K562 (cell line): ENCODE results near the gene SLC35A2. TPM values are rescaled to one million over a fixed set of nuclear protein-coding genes. Genes with fewer than 3 reads are reported as not detected.
A peak's percentile ranks its signal among the peaks of the same experiment; 100 is the strongest.

Experiments used
- ESRRA ChIP-seq: fragments of 450-650 bp; IDR thresholded peaks from 2 replicates; pipeline ENCODE4 v1.6.1; 2014; ENCODE audit warnings: low read depth, mild to moderate bottlenecking, moderate library complexity, borderline replicate concordance
- GTF2F1 ChIP-seq: IDR thresholded peaks from 2 replicates; pipeline ENCODE4 v1.6.1; 2011; ENCODE audit warnings: low read depth, low read length, improper control_type of control experiment
- HINFP ChIP-seq: fragments of 450-650 bp; conservative IDR thresholded peaks from 2 replicates; pipeline ENCODE4 v1.6.1; 2016; ENCODE audit warnings: missing genetic modification characterization, low read depth, mild to moderate bottlenecking, control low read depth, missing compliant biosample characterization
- MTA1 ChIP-seq: fragments of 450-650 bp; IDR thresholded peaks from 2 replicates; pipeline ENCODE4 v1.6.1; 2017; ENCODE audit warnings: borderline replicate concordance
- NR2C1 ChIP-seq, 2 experiments: fragments of 450-650 bp; IDR thresholded peaks; 2 replicates each; pipeline ENCODE4 v1.6.1; 2017; ENCODE audit warnings: mild to moderate bottlenecking in 2 of 2, antibody characterized with exemption in 1 of 2, inconsistent platforms in 1 of 2, missing compliant biosample characterization in 1 of 2, missing genetic modification characterization in 1 of 2
- PHF20 ChIP-seq: fragments of 450-650 bp; IDR thresholded peaks from 2 replicates; pipeline ENCODE4 v1.6.1; 2018; ENCODE audit not compliant: partially characterized antibody
- SAFB ChIP-seq: fragments of 200-400 bp; formaldehyde crosslinking; IDR thresholded peaks from 2 replicates; pipeline ENCODE4 v1.6.1; 2017; ENCODE audit warnings: low read depth, low read length, borderline replicate concordance
- ZFX ChIP-seq: sonication (generic); formaldehyde crosslinking; IDR thresholded peaks from 2 replicates; pipeline ENCODE4 v1.8.0; 2022; ENCODE audit warnings: mild to moderate bottlenecking, missing genetic modification reagents, moderate library complexity
- ZNF280B ChIP-seq: fragments of 250-450 bp; sonication (Bioruptor Pico); IDR thresholded peaks from 2 replicates; pipeline ENCODE4 v1.5.1; 2021; ENCODE audit warnings: mild to moderate bottlenecking
- ZNF583 ChIP-seq: fragments of 250-450 bp; sonication (Bioruptor Pico); IDR thresholded peaks from 2 replicates; pipeline ENCODE4 v1.4.0; 2020
- polyA plus RNA-seq, 8 experiments: library from polyadenylated mRNA; depleted of rRNA in 4 of 8; stranded (reverse) in 5 of 8; unstranded in 3 of 8; fragments of >200 nt; fragmentation: Nextera tagmentation in 2 of 8; fragmentation: Illumina TruSeq in 1 of 8; extraction: Ambion mirVana in 2 of 8; extraction: Trizol in 1 of 8; gene quantifications; 2 replicates each; pipeline versions ENCODE4 v1.2.1 to v1.2.3, GENCODE V29; 2011 to 2014; ENCODE audit warnings: inconsistent platforms in 1 of 8, missing spikeins in 1 of 8
- total RNA-seq, 7 experiments: library from RNA; depleted of rRNA in 6 of 7; stranded (reverse); fragments of >200 nt in 6 of 7; fragmentation: Illumina TruSeq in 2 of 7; extraction: Trizol in 2 of 7; gene quantifications; 2 replicates each; pipeline versions ENCODE4 v1.2.1 to v1.2.3, GENCODE V29; 2011 to 2021; ENCODE audit warnings: low replicate concordance in 1 of 7

Gene SLC35A2
- total and polyA plus RNA-seq, 9 of the 15 experiments (the other 6 are each of a cell fraction or from before 2014, with no cell fraction given), result 3.3 to 38.9 (median 20.0) TPM

DNA sequence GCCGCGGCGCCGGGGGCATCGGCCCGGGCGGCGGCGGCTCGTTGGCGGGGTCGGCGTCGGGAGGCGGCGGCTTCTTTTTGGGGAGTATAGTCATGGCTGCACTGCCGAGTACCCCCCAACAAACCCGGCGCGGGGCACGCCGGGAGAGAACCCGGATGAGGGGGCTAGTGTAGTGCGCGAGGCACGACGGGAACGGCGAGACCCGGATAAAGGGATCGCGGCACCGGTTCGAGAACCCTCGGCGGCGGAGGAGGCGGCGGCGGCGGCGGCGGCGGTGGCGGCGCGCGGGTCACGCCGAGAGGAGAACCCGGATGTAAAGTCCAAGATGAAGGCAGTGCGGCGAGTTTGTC lies 46.0 kb upstream of the SLC35A2 start, which contains the start of gene OTUD5 (continued):
- TF ChIP-seq GTF2F1 (no peak), SAFB (no peak), ZNF583 (CRISPR knock-in tag) (no peak), NR2C1 (IDR thresholded peaks at IDR 0.05) (no peak), NR2C1 (tag; IDR thresholded peaks at IDR 0.05) (no peak), HINFP (no peak), PHF20 (no peak), MTA1 (no peak), ESRRA (no peak), ZFX (CRISPR knock-in tag) (peak; percentile 46; the same call in 1 of the 2 replicates), ZNF280B (CRISPR knock-in tag) (no peak)
